Right atrium auricular region (tissue), 2 donors: ENCODE measurements around the gene DUS4L. TPM values are rescaled to one million over a fixed set of nuclear protein-coding genes. Genes with fewer than 3 reads are reported as not detected.
A peak's percentile ranks its signal among the peaks of the same experiment; 100 is the strongest.

ENCODE experiments used
- DNase-seq: peaks from one replicate; pipeline ENCODE4 v3.0.0-alpha.2; 2019; ENCODE audit warnings: low spot score
- H3K27ac ChIP-seq, 2 donors: fragments of 200-600 bp; sonication (generic); 1 replicate in 1 of 2; 2 replicates in 1 of 2; pipeline ENCODE4 v1.5.1; 2016 to 2019
- H3K27me3 ChIP-seq, 2 donors: fragments of 200-600 bp; sonication (generic); one replicate each; pipeline versions ENCODE4 v1.5.1 to v1.6.0; 2017 to 2019
- H3K36me3 ChIP-seq: fragments of 200-600 bp; sonication (generic); one replicate; pipeline ENCODE4 v1.5.1; 2016
- H3K4me1 ChIP-seq, 2 donors: fragments of 200-600 bp; sonication (generic); one replicate each; pipeline versions ENCODE4 v1.5.1 to v1.6.0; 2017 to 2019
- H3K4me3 ChIP-seq, 2 donors: fragments of 200-600 bp; sonication (generic); 1 replicate in 1 of 2; 2 replicates in 1 of 2; pipeline ENCODE4 v1.5.1; 2017 to 2019; ENCODE audit warnings: mild to moderate bottlenecking in 1 of 2, moderate library complexity in 1 of 2
- H3K9me3 ChIP-seq, 2 donors: fragments of 200-600 bp; sonication (generic); one replicate each; pipeline ENCODE4 v1.5.1; 2019
- CTCF ChIP-seq, 2 donors: fragments of 200-600 bp; sonication (generic); IDR thresholded peaks; one replicate each; pipeline ENCODE4 v1.5.1; 2019; ENCODE audit warnings: antibody characterized with exemption in 2 of 2
- total RNA-seq, 2 donors: library from RNA; depleted of rRNA; stranded (reverse); fragments of >200 nt; gene quantifications; one replicate each; pipeline ENCODE4 v1.1.0, GENCODE V29; 2016

Gene DUS4L
- total RNA-seq, 2 donors from 2014 or later = 5.0 to 7.2 TPM

GRCh38 chr7:107592361-107593024 lies 28.7 kb downstream of the DUS4L start:
- Histone ChIP-seq H3K27me3 (no peaks in the 10 kb centered on the region), H3K4me3 (no peak overlapping the region), H3K4me1 (peaks cover 0 to 9% of the 10 kb centered on the region in 2 donors), H3K9me3 (no peaks in the 10 kb centered on the region), H3K36me3 (peaks cover 25% of the 10 kb centered on the region), H3K27ac (no peak overlapping the region)
- no peak for TF ChIP-seq CTCF (IDR thresholded peaks at IDR 0.05)
- no peak for DNase-seq

- Histone ChIP-seq H3K27me3 (no peaks in the 10 kb centered on the region), H3K4me3 (no peak overlapping the region), H3K36me3 (peaks cover 25% of the 10 kb centered on the region), H3K27ac (no peak overlapping the region), H3K4me1 (peaks cover 0 to 9% of the 10 kb centered on the region in 2 donors), H3K9me3 (no peaks in the 10 kb centered on the region)
- no peak for DNase-seq
- no peak for TF ChIP-seq CTCF (IDR thresholded peaks at IDR 0.05)
Observed at GRCh38 chr7:107593025-107593410, 29.2 kb downstream of the DUS4L start.

DNA sequence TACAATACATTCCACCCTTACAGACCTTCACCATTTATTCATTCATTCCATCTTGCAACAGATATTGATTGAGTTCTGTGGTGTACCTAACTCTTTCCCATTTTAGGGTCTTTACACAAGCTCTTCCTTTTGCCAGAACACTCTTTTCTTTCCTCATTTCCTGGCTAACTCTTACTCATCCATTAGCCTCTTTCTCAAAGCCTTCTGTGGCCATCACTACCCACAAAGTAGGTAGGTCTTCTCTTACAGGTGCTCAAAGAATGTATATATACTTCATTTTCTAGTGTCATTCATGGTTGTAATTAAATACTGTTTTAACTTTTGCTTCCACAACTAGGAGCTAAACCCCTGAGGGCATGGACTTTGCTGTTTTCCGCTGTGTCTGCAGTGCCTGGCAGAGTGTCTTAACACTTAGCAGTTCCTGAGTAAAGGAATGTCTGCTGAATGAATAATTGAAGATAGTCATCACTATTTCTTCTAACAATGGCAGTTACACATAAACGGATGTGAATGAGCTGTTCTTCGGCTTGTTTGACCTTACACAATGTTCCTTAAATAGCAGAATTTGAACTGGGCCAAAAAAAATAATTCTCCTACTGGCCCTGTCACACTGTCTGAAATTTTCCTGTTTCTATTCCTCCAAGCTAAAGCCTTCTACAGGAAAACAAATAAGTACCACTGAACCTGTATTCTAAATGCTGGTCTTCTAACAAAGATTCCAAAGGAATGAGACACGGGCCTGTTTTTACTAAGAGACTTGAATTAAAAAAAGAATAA lies 31.4 kb downstream of the DUS4L start:
- H3K4me3 ChIP-seq = no peak overlapping the region
- no peak for DNase-seq
- no peaks in the 10 kb centered on the region for H3K9me3 ChIP-seq
- peak overlapping the region; percentile 44 to 80 for H3K27ac ChIP-seq
- no peak for TF ChIP-seq CTCF (IDR thresholded peaks at IDR 0.05)
- H3K36me3 ChIP-seq = peaks cover 26% of the 10 kb centered on the region
- no peaks in the 10 kb centered on the region for H3K27me3 ChIP-seq
- peaks cover 0 to 9% of the 10 kb centered on the region in 2 donors for H3K4me1 ChIP-seq

- no peak for TF ChIP-seq CTCF (IDR thresholded peaks at IDR 0.05)
- no peak overlapping the region for H3K27ac ChIP-seq
- no peak for DNase-seq
- H3K9me3 ChIP-seq = no peaks in the 10 kb centered on the region
- peaks cover 45% of the 10 kb centered on the region for H3K36me3 ChIP-seq
- no peak overlapping the region for H3K4me3 ChIP-seq
- H3K4me1 ChIP-seq = peaks cover 0 to 9% of the 10 kb centered on the region in 2 donors
- H3K27me3 ChIP-seq = no peaks in the 10 kb centered on the region
Observed at GRCh38 chr7:107596881-107597581, 33.3 kb downstream of the DUS4L start.

DNA sequence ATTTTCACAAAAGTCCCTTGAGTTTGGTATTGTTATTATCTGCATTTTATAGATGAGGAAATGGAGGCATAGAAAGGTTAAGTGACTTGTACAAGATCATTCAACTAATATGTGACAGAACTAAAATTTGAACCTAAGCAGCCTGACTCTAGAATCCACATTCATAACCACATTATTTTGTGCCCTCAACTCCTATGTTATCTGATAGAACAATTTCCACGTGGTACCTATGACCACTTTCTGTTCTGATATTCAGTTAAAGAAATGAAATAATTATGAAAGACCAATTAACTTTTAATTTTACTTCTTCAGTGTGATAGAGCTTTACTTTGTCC lies 33.8 kb downstream of the DUS4L start:
- DNase-seq = no peak
- no peak overlapping the region for H3K27ac ChIP-seq
- peaks cover 46% of the 10 kb centered on the region for H3K36me3 ChIP-seq
- peaks cover 0 to 9% of the 10 kb centered on the region in 2 donors for H3K4me1 ChIP-seq
- no peaks in the 10 kb centered on the region for H3K9me3 ChIP-seq
- no peak for TF ChIP-seq CTCF (IDR thresholded peaks at IDR 0.05)
- no peaks in the 10 kb centered on the region for H3K27me3 ChIP-seq
- no peak overlapping the region for H3K4me3 ChIP-seq
